Measurements from ENCODE around the gene OR5AR1. TPM values are rescaled to one million over a fixed set of nuclear protein-coding genes. Genes with fewer than 3 reads are reported as not detected.
"Not testable (repeated sequence)": the region's sequence is repeated elsewhere in the genome, so short reads cannot be mapped to it uniquely, and the experiment has no call there.

Gene OR5AR1
- total RNA-seq: not detected

DNA sequence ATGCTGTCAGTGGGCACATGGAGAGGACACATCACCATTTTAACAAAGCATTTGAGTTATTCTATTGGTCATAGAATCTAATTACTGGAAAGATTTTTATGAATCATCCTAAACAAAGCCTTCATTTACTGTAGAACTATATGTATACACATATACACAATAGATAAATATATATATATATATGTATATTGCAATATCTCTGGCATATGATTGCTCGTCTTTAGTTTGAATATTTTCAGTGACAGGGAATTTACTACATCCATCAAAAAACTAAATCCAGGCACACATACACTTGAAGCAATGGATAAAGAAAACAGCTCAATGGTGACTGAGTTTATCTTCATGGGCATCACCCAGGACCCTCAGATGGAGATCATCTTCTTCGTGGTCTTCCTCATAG lies at the start of gene OR5AR1:
Gene OR5AR1, plus strand, starts transcription at position 301 of the 400 bp plus-strand sequence. Its CDS starts 0 bp downstream, at position 301.
- Mint-ChIP-seq H3K27me3 (no peaks in the 10 kb centered on the region), H3K27ac (no peak within 1 kb of the TSS), H3K4me1 (no peaks in the 10 kb centered on the region), H3K9me3 (peaks cover 7% of the 10 kb centered on the region), H3K4me3 (no peak within 1 kb of the TSS), H3K36me3 (no peaks in the 10 kb centered on the region)
- POLR2A ChIA-PET: no interaction called here
- DNase-seq: no peak
- ATAC-seq (ENCODE audit: low read depth): no peak

GRCh38 chr11:56624661-56625110 lies 38.8 kb upstream of the OR5AR1 start:
- POLR2A ChIA-PET: no interaction called here
- Mint-ChIP-seq H3K4me3 (no peak overlapping the region), H3K4me1 (no peaks in the 10 kb centered on the region), H3K36me3 (no peaks in the 10 kb centered on the region), H3K27me3 (no peaks in the 10 kb centered on the region), H3K9me3 (no peaks in the 10 kb centered on the region), H3K27ac (no peak overlapping the region)
- ATAC-seq (ENCODE audit: low read depth) (no peak), DNase-seq (no peak)

DNA sequence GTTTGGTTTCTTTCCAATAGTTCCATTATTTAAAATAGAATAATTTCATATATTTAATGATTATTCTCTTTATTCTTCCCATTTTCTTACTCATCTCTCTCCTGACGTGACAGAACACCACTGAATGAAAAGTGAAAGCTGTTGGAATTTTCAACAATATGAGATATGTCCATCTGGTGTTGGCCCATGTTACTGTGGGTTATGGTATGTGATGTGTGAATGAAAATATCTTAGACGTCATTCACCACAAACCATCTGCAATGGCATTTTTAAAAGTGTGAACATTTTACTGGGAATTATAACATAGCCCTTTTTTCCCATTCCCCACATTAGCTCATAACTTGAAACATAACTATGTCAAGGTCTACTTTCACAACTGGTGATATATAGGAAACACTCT lies 37.5 kb upstream of the OR5AR1 start:
- ATAC-seq (ENCODE audit: low read depth) (no peak), DNase-seq (no peak)
- Mint-ChIP-seq H3K27ac (no peak overlapping the region), H3K27me3 (no peaks in the 10 kb centered on the region), H3K4me1 (no peaks in the 10 kb centered on the region), H3K36me3 (no peaks in the 10 kb centered on the region), H3K4me3 (no peak overlapping the region), H3K9me3 (no peaks in the 10 kb centered on the region)
- POLR2A ChIA-PET: no interaction called here

DNA sequence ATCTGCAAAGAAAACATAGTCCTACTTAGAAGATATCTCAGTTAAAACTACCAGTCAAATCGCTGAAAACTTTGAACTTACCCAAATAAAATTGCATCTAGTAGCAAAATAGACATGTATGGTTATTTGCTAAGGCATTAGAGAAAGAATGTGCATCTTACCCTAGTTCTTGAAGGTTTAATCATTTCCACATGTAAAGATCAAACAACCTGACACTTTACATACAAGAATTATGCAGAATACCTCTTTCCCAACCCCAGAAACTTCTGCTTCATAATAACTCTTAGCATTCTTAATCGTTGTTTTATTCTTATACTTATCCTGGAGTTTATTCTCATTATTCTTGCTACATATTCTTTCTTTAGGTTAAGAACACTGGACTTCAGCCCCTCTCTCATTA lies 31.2 kb upstream of the OR5AR1 start:
- POLR2A ChIA-PET: no interaction called here
- DNase-seq (no peak), ATAC-seq (ENCODE audit: low read depth) (no peak)
- no peaks in the 10 kb centered on the region for H3K36me3 Mint-ChIP-seq
- H3K27me3 Mint-ChIP-seq: no peaks in the 10 kb centered on the region
- no peak overlapping the region for H3K4me3 Mint-ChIP-seq
- H3K4me1 Mint-ChIP-seq: no peaks in the 10 kb centered on the region
- H3K27ac Mint-ChIP-seq: no peak overlapping the region
- no peaks in the 10 kb centered on the region for H3K9me3 Mint-ChIP-seq

- Mint-ChIP-seq H3K27me3 (no peaks in the 10 kb centered on the region), H3K27ac (no peak overlapping the region)
Observed at GRCh38 chr11:56636861-56637260, 26.6 kb upstream of the OR5AR1 start.

GRCh38 chr11:56637500-56637899 lies 26.0 kb upstream of the OR5AR1 start:
- H3K4me1 Mint-ChIP-seq: no peaks in the 10 kb centered on the region
- ATAC-seq (ENCODE audit: low read depth) (no peak), DNase-seq (no peak)
- no peaks in the 10 kb centered on the region for H3K27me3 Mint-ChIP-seq
- H3K27ac Mint-ChIP-seq: no peak overlapping the region
- H3K9me3 Mint-ChIP-seq: peaks cover 4% of the 10 kb centered on the region
- no peaks in the 10 kb centered on the region for H3K36me3 Mint-ChIP-seq
- POLR2A ChIA-PET: no interaction called here
- H3K4me3 Mint-ChIP-seq: no peak overlapping the region

More at GRCh38 chr11:56636861-56637260, 26.6 kb upstream of the OR5AR1 start:
- POLR2A ChIA-PET: no interaction called here
- peaks cover 1% of the 10 kb centered on the region for H3K9me3 Mint-ChIP-seq
- no peaks in the 10 kb centered on the region for H3K36me3 Mint-ChIP-seq
- ATAC-seq (ENCODE audit: low read depth): no peak
- H3K4me3 Mint-ChIP-seq: no peak overlapping the region
- DNase-seq: no peak
- no peaks in the 10 kb centered on the region for H3K4me1 Mint-ChIP-seq

GRCh38 chr11:56642339-56642738 lies 21.1 kb upstream of the OR5AR1 start, which contains the start of gene OR5AP2:
Gene OR5AP2 (minus strand): TSS chr11:56642439. CDS start chr11:56642439, 0 bp downstream.
- Mint-ChIP-seq H3K36me3 (no peaks in the 10 kb centered on the region), H3K27ac (peak within 1 kb of the TSS; percentile 9), H3K4me3 (no peak within 1 kb of the TSS), H3K9me3 (peaks cover 6% of the 10 kb centered on the region), H3K4me1 (no peaks in the 10 kb centered on the region), H3K27me3 (no peaks in the 10 kb centered on the region)
- DNase-seq (no peak), ATAC-seq (ENCODE audit: low read depth) (no peak)
- POLR2A ChIA-PET: no interaction called here

DNA sequence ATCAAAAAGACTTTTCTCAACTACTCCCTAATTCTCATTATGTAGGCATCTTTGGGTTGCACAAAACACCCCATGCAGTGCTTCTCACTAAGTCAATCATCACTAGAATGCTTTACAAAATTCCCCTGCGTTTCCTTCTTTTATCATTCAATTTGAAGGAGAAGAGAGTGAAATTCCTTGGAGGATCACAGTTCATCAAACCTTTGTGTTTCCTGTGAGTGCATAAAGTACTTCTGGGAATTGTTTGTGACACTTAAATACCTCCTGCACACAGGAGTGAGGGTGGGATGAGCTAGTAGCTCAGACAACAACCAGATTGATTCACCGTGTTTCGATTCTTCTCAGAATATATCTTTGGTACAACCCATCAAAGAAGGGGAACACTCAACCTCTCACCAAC lies 3.7 kb upstream of the OR5AR1 start:
- Mint-ChIP-seq H3K27ac (no peak overlapping the region), H3K4me3 (no peak overlapping the region), H3K27me3 (no peaks in the 10 kb centered on the region), H3K36me3 (no peaks in the 10 kb centered on the region), H3K9me3 (peaks cover 10% of the 10 kb centered on the region), H3K4me1 (no peaks in the 10 kb centered on the region)
- POLR2A ChIA-PET: no interaction called here
- DNase-seq (no peak), ATAC-seq (ENCODE audit: low read depth) (no peak)

GRCh38 chr11:56670984-56671383 lies 7.5 kb downstream of the OR5AR1 start:
- Mint-ChIP-seq H3K27ac (no peak overlapping the region), H3K36me3 (no peaks in the 10 kb centered on the region), H3K9me3 (no peaks in the 10 kb centered on the region), H3K4me3 (no peak overlapping the region), H3K27me3 (no peaks in the 10 kb centered on the region), H3K4me1 (no peaks in the 10 kb centered on the region)
- POLR2A ChIA-PET: no interaction called here
- DNase-seq (no peak), ATAC-seq (ENCODE audit: low read depth) (no peak)

GRCh38 chr11:56688554-56689100 lies 25.1 kb downstream of the OR5AR1 start:
- Mint-ChIP-seq H3K27me3 (no peaks in the 10 kb centered on the region), H3K4me1 (no peaks in the 10 kb centered on the region), H3K9me3 (peaks cover 1% of the 10 kb centered on the region), H3K36me3 (no peaks in the 10 kb centered on the region), H3K27ac (no peak overlapping the region), H3K4me3 (no peak overlapping the region)
- POLR2A ChIA-PET: no interaction called here
- ATAC-seq (ENCODE audit: low read depth): no peak
- no peak for DNase-seq

DNA sequence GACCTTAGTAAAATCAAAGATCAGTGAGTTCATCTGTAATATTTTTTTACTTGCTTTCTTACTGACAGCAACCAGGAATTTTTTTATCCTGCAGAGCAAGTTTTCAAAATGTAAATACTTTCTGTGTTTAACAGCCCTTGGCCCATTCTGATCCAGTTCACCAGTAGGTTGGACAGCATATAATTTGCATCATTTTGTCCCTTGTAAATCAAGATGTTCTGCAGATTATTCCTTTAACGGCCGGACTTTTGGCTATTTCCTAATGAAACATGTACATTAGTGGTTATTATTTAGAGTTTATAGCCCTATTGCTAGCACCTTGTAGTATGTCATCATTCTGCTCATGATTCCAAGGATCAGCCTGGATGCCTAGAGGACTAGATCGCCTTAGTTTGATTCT lies 27.7 kb downstream of the OR5AR1 start:
- H3K9me3 Mint-ChIP-seq; H3K4me3 Mint-ChIP-seq; H3K36me3 Mint-ChIP-seq; H3K27ac Mint-ChIP-seq; H3K27me3 Mint-ChIP-seq; H3K4me1 Mint-ChIP-seq; POLR2A ChIA-PET; DNase-seq; ATAC-seq (ENCODE audit: low read depth): not testable (repeated sequence)

DNA sequence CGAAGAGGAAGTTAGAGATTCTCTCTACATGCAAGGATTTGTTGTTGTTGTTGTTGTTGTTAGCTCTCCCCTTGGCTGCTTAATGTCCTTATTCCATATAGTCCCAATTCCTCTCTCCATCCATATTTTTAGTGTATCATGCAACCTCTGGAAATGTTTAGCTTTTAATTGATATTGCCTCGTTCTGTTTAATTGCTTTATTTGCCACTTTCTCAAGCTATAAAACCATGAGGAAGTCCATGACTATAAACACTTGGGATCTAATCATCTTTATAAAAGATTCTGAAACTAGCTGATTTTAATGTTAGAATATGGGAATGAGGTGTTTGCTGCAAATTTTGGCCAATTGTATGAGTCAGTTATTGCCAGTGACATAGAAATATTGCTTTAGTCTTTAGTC lies 29.9 kb downstream of the OR5AR1 start:
- ATAC-seq (ENCODE audit: low read depth) (no peak), DNase-seq (no peak)
- Mint-ChIP-seq H3K4me1 (no peaks in the 10 kb centered on the region), H3K4me3 (no peak overlapping the region), H3K9me3 (no peaks in the 10 kb centered on the region), H3K36me3 (no peaks in the 10 kb centered on the region), H3K27ac (no peak overlapping the region), H3K27me3 (no peaks in the 10 kb centered on the region)
- POLR2A ChIA-PET: no interaction called here

DNA sequence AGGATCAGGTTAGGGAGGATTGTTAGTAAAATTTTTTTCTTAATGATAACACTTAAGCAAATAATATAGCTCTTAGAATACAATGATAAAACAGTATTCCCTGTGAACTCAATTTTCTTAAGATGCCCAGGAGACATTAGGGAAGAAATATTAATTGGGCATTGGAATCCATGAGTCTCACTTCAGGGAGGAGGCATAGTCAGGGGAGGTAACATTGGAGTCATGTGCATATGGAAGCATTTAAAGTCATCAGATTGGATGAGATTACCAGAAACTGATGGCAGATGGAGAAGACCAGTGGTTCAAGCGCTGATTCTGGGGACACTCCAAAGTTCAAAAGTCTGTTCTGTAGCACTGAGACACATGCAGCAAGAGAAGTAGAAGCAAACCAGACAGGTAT lies 35.3 kb downstream of the OR5AR1 start, which contains the start of gene OR9G1:
Gene OR9G1, plus strand, starts transcription at position 301 of the 400 bp plus-strand sequence. CDS start 1,293 bp downstream, outside the sequence.
- no peak for ATAC-seq (ENCODE audit: low read depth)
- no peak within 1 kb of the TSS for H3K4me3 Mint-ChIP-seq
- no peaks in the 10 kb centered on the region for H3K9me3 Mint-ChIP-seq
- H3K36me3 Mint-ChIP-seq: no peaks in the 10 kb centered on the region
- H3K27ac Mint-ChIP-seq: no peak within 1 kb of the TSS
- POLR2A ChIA-PET: no interaction called here
- no peaks in the 10 kb centered on the region for H3K27me3 Mint-ChIP-seq
- DNase-seq: no peak
- H3K4me1 Mint-ChIP-seq: no peaks in the 10 kb centered on the region

DNA sequence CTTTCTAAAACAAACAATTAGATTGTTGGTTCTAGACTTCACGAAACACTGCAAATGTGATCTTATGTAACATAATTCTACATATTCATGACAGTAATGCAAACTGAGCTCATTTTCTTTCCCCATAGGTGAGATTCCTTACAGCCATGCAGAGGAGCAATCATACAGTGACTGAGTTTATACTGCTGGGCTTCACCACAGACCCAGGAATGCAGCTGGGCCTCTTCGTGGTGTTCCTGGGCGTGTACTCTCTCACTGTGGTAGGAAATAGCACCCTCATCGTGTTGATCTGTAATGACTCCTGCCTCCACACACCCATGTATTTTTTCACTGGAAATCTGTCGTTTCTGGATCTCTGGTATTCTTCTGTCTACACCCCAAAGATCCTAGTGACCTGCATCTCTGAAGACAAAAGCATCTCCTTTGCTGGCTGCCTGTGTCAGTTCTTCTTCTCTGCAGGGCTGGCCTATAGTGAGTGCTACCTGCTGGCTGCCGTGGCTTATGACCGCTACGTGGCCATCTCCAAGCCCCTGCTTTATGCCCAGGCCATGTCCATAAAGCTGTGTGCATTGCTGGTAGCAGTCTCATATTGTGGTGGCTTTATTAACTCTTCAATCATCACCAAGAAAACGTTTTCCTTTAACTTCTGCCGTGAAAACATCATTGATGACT lies 36.9 kb downstream of the OR5AR1 start:
- no peaks in the 10 kb centered on the region for H3K4me1 Mint-ChIP-seq

More for the DNA sequence above, 36.9 kb downstream of the OR5AR1 start:
- H3K36me3 Mint-ChIP-seq: no peaks in the 10 kb centered on the region
- DNase-seq (no peak), ATAC-seq (ENCODE audit: low read depth) (no peak)
- no peak overlapping the region for H3K27ac Mint-ChIP-seq
- no peak overlapping the region for H3K4me3 Mint-ChIP-seq
- POLR2A ChIA-PET: no interaction called here
- H3K9me3 Mint-ChIP-seq: no peaks in the 10 kb centered on the region
- H3K27me3 Mint-ChIP-seq: no peaks in the 10 kb centered on the region

All from activated naive CD8-positive, alpha-beta T cell treated with anti-CD3 and anti-CD28 coated beads, Interleukin-2, amount 10 ng/mL, durations not matched to agents 7 days and 5 days (primary cell).